CD4-positive, alpha-beta T cell treated with Interleukin-21 for 1 hour (primary cell): ENCODE data around the gene PXMP2.
"Not testable (repeated sequence)": the region's sequence is repeated elsewhere in the genome, so short reads cannot be mapped to it uniquely, and the experiment has no call there.

Experiments used
- DNase-seq: peaks from one replicate; pipeline ENCODE4 v3.0.0-alpha.2; 2020

Gene PXMP2

GRCh38 chr12:132660996-132661395 lies 26.4 kb upstream of the PXMP2 start:
- no peak for DNase-seq

GRCh38 chr12:132661972-132662371 lies 25.4 kb upstream of the PXMP2 start:
- no peak for DNase-seq

GRCh38 chr12:132662901-132663755 lies 24.3 kb upstream of the PXMP2 start:
- DNase-seq = no peak

GRCh38 chr12:132664206-132665148 lies 22.9 kb upstream of the PXMP2 start:
- DNase-seq = no peak

GRCh38 chr12:132665149-132665491 lies 22.3 kb upstream of the PXMP2 start:
- no peak for DNase-seq

- no peak for DNase-seq
Measured at GRCh38 chr12:132665794-132666193, 21.6 kb upstream of the PXMP2 start.

GRCh38 chr12:132668191-132669088 lies 18.9 kb upstream of the PXMP2 start:
- DNase-seq = no peak

GRCh38 chr12:132669166-132669879 lies 18.1 kb upstream of the PXMP2 start:
- no peak for DNase-seq

- no peak for DNase-seq
Measured at GRCh38 chr12:132672116-132672515, 15.3 kb upstream of the PXMP2 start.

- no peak for DNase-seq
Measured at GRCh38 chr12:132672678-132673077, 14.7 kb upstream of the PXMP2 start.

- no peak for DNase-seq
Measured at GRCh38 chr12:132673288-132674179, 13.9 kb upstream of the PXMP2 start.

GRCh38 chr12:132674561-132674960 lies 12.8 kb upstream of the PXMP2 start:
- no peak for DNase-seq

GRCh38 chr12:132675757-132676432 lies 11.5 kb upstream of the PXMP2 start:
- no peak for DNase-seq

- DNase-seq = no peak
Measured at GRCh38 chr12:132677492-132677891, 9.9 kb upstream of the PXMP2 start.

- DNase-seq = no peak
Measured at GRCh38 chr12:132685400-132685799, 2.0 kb upstream of the PXMP2 start.

GRCh38 chr12:132686825-132687210 lies 569 bp upstream of the PXMP2 start:
- no peak for DNase-seq

- DNase-seq = no peak
Measured at GRCh38 chr12:132689227-132689626, 1.8 kb downstream of the PXMP2 start.

GRCh38 chr12:132690112-132690511 lies 2.7 kb downstream of the PXMP2 start:
- DNase-seq = no peak

GRCh38 chr12:132692030-132692429 lies 4.6 kb downstream of the PXMP2 start:
- not testable (repeated sequence) for DNase-seq

GRCh38 chr12:132694888-132695287 lies 7.5 kb downstream of the PXMP2 start:
- DNase-seq = not testable (repeated sequence)
